Eye (tissue), 1 donor: ENCODE results near the gene YIPF5.

Experiments used
- DNase-seq: peaks from one replicate; pipeline ENCODE4 v3.0.0-alpha.2; 2015

The YIPF5 gene

GRCh38 chr5:144177548-144177947, 7.1 kb upstream of the YIPF5 start:
- no peak for DNase-seq

GRCh38 chr5:144173766-144174165, 3.3 kb upstream of the YIPF5 start:
- no peak for DNase-seq

GRCh38 chr5:144169904-144170275, 569 bp downstream of the YIPF5 start:
- DNase-seq = peak; percentile 18

- DNase-seq = no peak
Observed at GRCh38 chr5:144167998-144168397, 2.5 kb downstream of the YIPF5 start.

- DNase-seq = no peak
Observed at GRCh38 chr5:144166696-144167095, 3.8 kb downstream of the YIPF5 start.

- DNase-seq = no peak
Observed at GRCh38 chr5:144162686-144163085, 7.8 kb downstream of the YIPF5 start.

GRCh38 chr5:144156767-144157171, 13.7 kb downstream of the YIPF5 start:
- no peak for DNase-seq

GRCh38 chr5:144151026-144151425, 19.4 kb downstream of the YIPF5 start:
- DNase-seq = no peak

- DNase-seq = no peak
Observed at GRCh38 chr5:144144956-144145751, 25.3 kb downstream of the YIPF5 start.

- no peak for DNase-seq
Observed at GRCh38 chr5:144143625-144144024, 26.8 kb downstream of the YIPF5 start.

- DNase-seq = no peak
Observed at GRCh38 chr5:144142824-144143162, 27.7 kb downstream of the YIPF5 start.

GRCh38 chr5:144142139-144142823, 28.2 kb downstream of the YIPF5 start:
- DNase-seq = peak; percentile 67

GRCh38 chr5:144141585-144141984, 28.9 kb downstream of the YIPF5 start:
- DNase-seq = no peak

GRCh38 chr5:144139586-144139985, 30.9 kb downstream of the YIPF5 start:
- peak; percentile 30 for DNase-seq

GRCh38 chr5:144135113-144135762, 35.2 kb downstream of the YIPF5 start:
- peak; percentile 35 for DNase-seq

GRCh38 chr5:144134194-144134826, 36.1 kb downstream of the YIPF5 start:
- DNase-seq = no peak

- DNase-seq = no peak
Observed at GRCh38 chr5:144133050-144133633, 37.3 kb downstream of the YIPF5 start.

GRCh38 chr5:144131261-144131660, 39.2 kb downstream of the YIPF5 start:
- no peak for DNase-seq

GRCh38 chr5:144130306-144130705, 40.2 kb downstream of the YIPF5 start:
- no peak for DNase-seq

GRCh38 chr5:144128844-144129243, 41.6 kb downstream of the YIPF5 start:
- DNase-seq = no peak

- no peak for DNase-seq
Observed at GRCh38 chr5:144126707-144127106, 43.8 kb downstream of the YIPF5 start.

GRCh38 chr5:144125163-144125726, 45.2 kb downstream of the YIPF5 start:
- no peak for DNase-seq

GRCh38 chr5:144122641-144123040, 47.8 kb downstream of the YIPF5 start:
- no peak for DNase-seq
